ENCODE measurements around the gene PRKAR2B. TPM values are rescaled to one million over a fixed set of nuclear protein-coding genes. Genes with fewer than 3 reads are reported as not detected.
"Not testable (repeated sequence)": the region's sequence is repeated elsewhere in the genome, so short reads cannot be mapped to it uniquely, and the experiment has no call there.

PRKAR2B gene
- total and polyA plus RNA-seq, 9 donors, result 24.2 to 84.9 (median 43.7) TPM

DNA sequence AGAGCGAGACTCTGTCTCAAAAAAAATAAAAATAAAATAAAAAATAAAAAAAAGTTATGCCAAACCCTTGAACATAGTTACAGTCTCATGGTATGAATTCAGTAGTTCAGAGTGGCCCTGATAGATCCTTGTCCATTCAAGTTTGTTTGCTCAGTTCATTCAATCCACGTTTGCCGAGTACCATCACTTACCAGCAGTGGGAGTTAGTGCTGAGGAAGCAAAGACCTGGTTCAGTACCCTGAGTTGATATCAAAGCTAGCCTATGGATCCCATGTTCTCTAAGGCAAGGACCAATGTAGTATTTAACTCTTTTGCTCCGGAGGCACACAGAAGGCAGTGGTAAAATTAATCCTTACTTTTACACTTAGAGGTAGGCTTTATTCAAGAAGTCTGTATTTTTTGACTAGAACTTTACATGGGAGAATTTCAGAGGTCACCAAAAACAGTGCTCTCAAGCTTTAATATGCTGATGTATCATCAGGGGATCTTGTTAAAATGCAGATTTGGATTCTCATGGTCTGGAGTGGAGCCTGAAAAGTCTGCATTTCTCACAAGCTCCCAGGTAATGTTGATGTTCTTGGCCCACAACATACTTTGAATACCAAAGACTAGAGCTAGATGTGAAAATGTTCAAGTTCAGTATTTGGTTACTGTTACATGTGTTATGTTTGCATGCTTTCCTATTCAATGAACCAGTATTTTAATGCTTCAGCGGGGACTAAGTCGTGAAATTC, 86.1 kb downstream of the PRKAR2B start:
- Histone ChIP-seq H3K4me3 (no peak overlapping the region), H3K36me3 (no peaks in the 10 kb centered on the region), H3K27ac (no peak overlapping the region), H3K27me3 (no peaks in the 10 kb centered on the region), H3K4me1 (ENCODE audit: insufficient read depth) (no peaks in the 10 kb centered on the region), H3K9me3 (no peaks in the 10 kb centered on the region)
- intact Hi-C loops (cut with DNase I), result no loop called here
- TF ChIP-seq EP300 (IDR thresholded peaks at IDR 0.05) (no peak), POLR2A (IDR thresholded peaks at IDR 0.05) (no peak)
- TF ChIP-seq, protein P1, sequence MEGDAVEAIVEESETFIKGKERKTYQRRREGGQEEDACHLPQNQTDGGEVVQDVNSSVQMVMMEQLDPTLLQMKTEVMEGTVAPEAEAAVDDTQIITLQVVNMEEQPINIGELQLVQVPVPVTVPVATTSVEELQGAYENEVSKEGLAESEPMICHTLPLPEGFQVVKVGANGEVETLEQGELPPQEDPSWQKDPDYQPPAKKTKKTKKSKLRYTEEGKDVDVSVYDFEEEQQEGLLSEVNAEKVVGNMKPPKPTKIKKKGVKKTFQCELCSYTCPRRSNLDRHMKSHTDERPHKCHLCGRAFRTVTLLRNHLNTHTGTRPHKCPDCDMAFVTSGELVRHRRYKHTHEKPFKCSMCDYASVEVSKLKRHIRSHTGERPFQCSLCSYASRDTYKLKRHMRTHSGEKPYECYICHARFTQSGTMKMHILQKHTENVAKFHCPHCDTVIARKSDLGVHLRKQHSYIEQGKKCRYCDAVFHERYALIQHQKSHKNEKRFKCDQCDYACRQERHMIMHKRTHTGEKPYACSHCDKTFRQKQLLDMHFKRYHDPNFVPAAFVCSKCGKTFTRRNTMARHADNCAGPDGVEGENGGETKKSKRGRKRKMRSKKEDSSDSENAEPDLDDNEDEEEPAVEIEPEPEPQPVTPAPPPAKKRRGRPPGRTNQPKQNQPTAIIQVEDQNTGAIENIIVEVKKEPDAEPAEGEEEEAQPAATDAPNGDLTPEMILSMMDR (IDR thresholded peaks at IDR 0.05), result no peak
- WGBS, 3 donors, result 72 to 75% (median 73%) methylated on average over 6 of the region's 6 CpGs
- DNase-seq, result no peak

DNA sequence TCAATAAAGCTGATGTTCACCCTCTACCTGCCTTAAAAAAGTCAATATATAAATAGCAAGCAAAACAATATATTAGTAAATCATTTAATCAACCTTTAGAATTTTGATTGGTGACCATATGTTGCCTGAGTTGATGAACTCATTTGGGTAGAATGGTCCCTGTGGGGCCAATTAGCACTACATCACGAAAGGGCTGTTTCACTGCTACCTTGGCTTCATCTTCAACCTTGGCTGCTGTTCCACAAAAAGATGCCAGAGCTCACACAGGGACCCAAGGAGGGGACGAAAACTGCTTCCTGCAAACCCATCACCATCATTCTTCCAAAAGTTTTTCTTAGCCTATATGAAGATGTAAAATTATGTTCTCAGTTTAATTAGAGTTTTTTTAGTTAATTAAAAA, 88.9 kb downstream of the PRKAR2B start:
- H3K27ac ChIP-seq, result no peak overlapping the region
- no peaks in the 10 kb centered on the region for H3K27me3 ChIP-seq
- H3K9me3 ChIP-seq, result no peaks in the 10 kb centered on the region
- no peak overlapping the region for H3K4me3 ChIP-seq
- no peak for DNase-seq
- WGBS, 3 donors, result 75 to 87% (median 84%) methylated on average over 2 of the region's 2 CpGs
- TF ChIP-seq EP300 (IDR thresholded peaks at IDR 0.05), result no peak
- no peak for TF ChIP-seq POLR2A (IDR thresholded peaks at IDR 0.05)
- TF ChIP-seq, protein P1 (IDR thresholded peaks at IDR 0.05), result no peak
- no peaks in the 10 kb centered on the region for H3K4me1 ChIP-seq (ENCODE audit: insufficient read depth)
- intact Hi-C loops (cut with DNase I), result no loop called here
- no peaks in the 10 kb centered on the region for H3K36me3 ChIP-seq

DNA sequence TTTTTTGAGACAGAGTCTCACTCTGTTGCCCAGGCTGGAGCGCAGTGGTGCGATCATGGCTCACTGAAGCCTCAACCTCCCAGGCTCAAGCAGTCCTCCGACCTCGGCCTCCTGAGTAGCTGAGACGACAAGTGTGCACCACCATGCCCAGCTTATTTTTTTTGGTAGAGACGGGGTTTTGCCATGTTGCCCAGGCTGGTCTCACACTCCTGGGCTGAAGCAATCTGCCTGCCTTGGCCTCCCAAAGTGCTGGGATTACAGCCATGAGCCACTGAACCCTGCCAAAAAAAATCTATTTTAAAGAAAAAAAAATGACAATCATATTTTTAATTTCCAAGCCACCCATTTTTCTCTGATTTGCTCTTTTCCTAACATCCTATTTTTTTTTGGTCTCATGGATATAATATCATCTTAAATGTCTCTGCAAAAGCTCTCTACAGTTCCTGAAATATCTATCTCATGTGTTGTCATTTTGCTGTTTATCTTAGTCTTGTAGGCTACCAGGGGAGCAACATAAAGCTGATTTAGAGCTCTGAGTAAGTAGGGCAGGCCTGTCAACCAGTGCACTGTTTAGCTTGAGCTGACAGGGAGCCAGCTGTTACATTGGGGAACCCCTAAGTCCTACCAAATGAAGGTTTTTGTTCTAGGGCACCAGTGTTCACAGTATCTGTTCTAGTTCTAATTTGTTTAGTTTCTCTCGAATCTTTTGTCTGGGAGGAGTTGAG, 94.4 kb downstream of the PRKAR2B start:
- no peak overlapping the region for H3K4me3 ChIP-seq
- H3K36me3 ChIP-seq, result no peaks in the 10 kb centered on the region
- H3K9me3 ChIP-seq, result no peaks in the 10 kb centered on the region
- no peak for DNase-seq
- intact Hi-C loops (cut with DNase I), result no loop called here
- H3K4me1 ChIP-seq (ENCODE audit: insufficient read depth), result no peaks in the 10 kb centered on the region
- H3K27ac ChIP-seq, result no peak overlapping the region
- 83 to 90% (median 89%) methylated on average over 7 of the region's 7 CpGs for WGBS, 3 donors
- no peaks in the 10 kb centered on the region for H3K27me3 ChIP-seq
- TF ChIP-seq POLR2A (IDR thresholded peaks at IDR 0.05) (no peak), EP300 (IDR thresholded peaks at IDR 0.05) (no peak)
- TF ChIP-seq, protein P1 (IDR thresholded peaks at IDR 0.05), result no peak

DNA sequence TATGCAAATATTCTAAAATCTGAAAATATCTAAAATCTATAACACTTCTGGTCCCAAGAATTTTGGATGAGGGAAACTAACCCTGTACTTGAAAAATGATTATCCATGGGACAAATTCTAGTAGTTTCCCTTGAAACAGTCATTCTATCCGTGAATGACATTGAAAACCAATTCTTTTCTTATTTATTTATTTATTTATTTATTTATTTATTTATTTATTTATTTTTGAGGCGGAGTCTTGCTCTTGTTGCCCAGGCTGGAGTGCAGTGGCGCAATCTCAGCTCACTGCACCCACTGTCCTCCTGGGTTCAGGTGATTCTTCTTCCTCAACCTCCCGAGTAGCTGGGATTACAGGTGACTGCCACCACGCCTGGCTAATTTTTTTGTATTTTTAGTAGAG, 99.4 kb downstream of the PRKAR2B start:
- H3K4me1 ChIP-seq (ENCODE audit: insufficient read depth); H3K27ac ChIP-seq; H3K4me3 ChIP-seq; DNase-seq; H3K36me3 ChIP-seq; H3K27me3 ChIP-seq; H3K9me3 ChIP-seq; intact Hi-C loops (cut with DNase I): not testable (repeated sequence)
- WGBS, 3 donors, result 86 to 95% (median 88%) methylated on average over 5 of the region's 5 CpGs
